ENCODE data around the gene KPRP.

GRCh38 chr1:152770411-152770810 lies 12.6 kb downstream of the KPRP start:
- TF ChIP-seq CTCF (IDR thresholded peaks at IDR 0.05) = no peak
- TF ChIP-seq POLR2AphosphoS5 (IDR thresholded peaks at IDR 0.05) = no peak

All from prostate gland (tissue), 2 donors.